Liver (tissue), 9 donors: ENCODE results near the gene BRD4. TPM values are rescaled to one million over a fixed set of nuclear protein-coding genes. Genes with fewer than 3 reads are reported as not detected.

ENCODE experiments used
- DNase-seq: peaks from one replicate; pipeline ENCODE4 v3.0.0-alpha.2; 2017; ENCODE audit warnings: low spot score
- H3K27ac ChIP-seq, 2 donors: one replicate each; pipeline ENCODE4 v1.7.0; 2013; ENCODE audit warnings: inconsistent platforms in 2 of 2, low read length in 2 of 2, control low read depth in 1 of 2, low read depth in 1 of 2, mild to moderate bottlenecking in 1 of 2
- H3K27me3 ChIP-seq, 4 donors: one replicate each; pipeline versions ENCODE4 v1.6.1 to v1.7.0; 2013; ENCODE audit warnings: low read length in 3 of 4, inconsistent platforms in 1 of 4, mild to moderate bottlenecking in 1 of 4, moderate library complexity in 1 of 4; ENCODE audit not compliant: control insufficient read depth in 4 of 4, insufficient read depth in 4 of 4
- H3K36me3 ChIP-seq, 4 donors: one replicate each; pipeline versions ENCODE4 v1.6.1 to v1.7.0; 2013; ENCODE audit warnings: low read length in 3 of 4, mild to moderate bottlenecking in 3 of 4, low read depth in 1 of 4, moderate library complexity in 1 of 4; ENCODE audit not compliant: control insufficient read depth in 4 of 4, insufficient read depth in 3 of 4
- H3K4me1 ChIP-seq, 4 donors: one replicate each; pipeline versions ENCODE4 v1.6.1 to v1.7.0; 2013; ENCODE audit warnings: low read length in 3 of 4, mild to moderate bottlenecking in 3 of 4, moderate library complexity in 1 of 4; ENCODE audit not compliant: control insufficient read depth in 4 of 4, insufficient read depth in 4 of 4
- H3K4me3 ChIP-seq, 3 donors: one replicate each; pipeline versions ENCODE4 v1.6.1 to v1.7.0; 2013; ENCODE audit warnings: low read length in 3 of 3, control low read depth in 1 of 3, low read depth in 1 of 3, mild to moderate bottlenecking in 1 of 3
- H3K9ac ChIP-seq, 2 donors: one replicate each; pipeline ENCODE4 v1.7.0; 2013; ENCODE audit warnings: low read length in 2 of 2, mild to moderate bottlenecking in 2 of 2, moderate library complexity in 2 of 2, control low read depth in 1 of 2, low read depth in 1 of 2
- H3K9me3 ChIP-seq, 4 donors: one replicate each; pipeline versions ENCODE4 v1.6.1 to v1.7.0; 2013; ENCODE audit warnings: low read length in 3 of 4; ENCODE audit not compliant: control insufficient read depth in 4 of 4
- FOXA1 ChIP-seq: IDR thresholded peaks from 2 replicates; pipeline ENCODE4 v1.6.1; 2016; ENCODE audit warnings: antibody characterized with exemption
- FOXA2 ChIP-seq: IDR thresholded peaks from 2 replicates; pipeline ENCODE4 v1.6.1; 2016; ENCODE audit warnings: antibody characterized with exemption
- GABPA ChIP-seq, 2 donors: IDR thresholded peaks in 1 of 2; conservative IDR thresholded peaks in 1 of 2; 2 replicates each; pipeline ENCODE4 v1.6.1; 2016; ENCODE audit warnings: antibody characterized with exemption in 2 of 2, mild to moderate bottlenecking in 1 of 2, moderate library complexity in 1 of 2
- HNF4A ChIP-seq, 2 donors: conservative IDR thresholded peaks; 2 replicates each; pipeline ENCODE4 v1.6.1; 2016; ENCODE audit warnings: antibody characterized with exemption in 2 of 2, mild to moderate bottlenecking in 2 of 2
- HNF4G ChIP-seq: IDR thresholded peaks from 2 replicates; pipeline ENCODE4 v1.6.1; 2016; ENCODE audit warnings: antibody characterized with exemption
- JUND ChIP-seq, 2 donors: IDR thresholded peaks; 2 replicates each; pipeline ENCODE4 v1.6.1; 2016; ENCODE audit warnings: antibody characterized with exemption in 2 of 2
- NR2F2 ChIP-seq: IDR thresholded peaks from 2 replicates; pipeline ENCODE4 v1.6.1; 2016; ENCODE audit warnings: antibody characterized with exemption
- SP1 ChIP-seq: IDR thresholded peaks from 2 replicates; pipeline ENCODE4 v1.6.1; 2018; ENCODE audit warnings: antibody characterized with exemption, mild to moderate bottlenecking
- TAF1 ChIP-seq: conservative IDR thresholded peaks from 2 replicates; pipeline ENCODE4 v1.6.1; 2016; ENCODE audit warnings: antibody characterized with exemption, mild to moderate bottlenecking
- WGBS: extraction: QIAGEN DNeasy Blood & Tissue Kit; methylation state at CpG from one replicate; pipeline ENCODE4 v1.1.7; 2013; 5-methylcytosine and 5-hydroxymethylcytosine counted together
- polyA plus RNA-seq, 2 donors: library from polyadenylated mRNA; stranded (reverse) in 1 of 2; unstranded in 1 of 2; fragments of 200-250 nt in 1 of 2; fragments of >200 nt in 1 of 2; fragmentation: Nextera tagmentation in 1 of 2; extraction: Ambion mirVana in 1 of 2; gene quantifications; one replicate each; pipeline versions ENCODE4 v1.2.1 to v1.2.3, GENCODE V29; 2013 to 2015
- total RNA-seq, 2 donors: library from RNA; depleted of rRNA; stranded (reverse); fragments of >200 nt; gene quantifications; one replicate each; pipeline ENCODE4 v1.2.3, GENCODE V29; 2014
- TF ChIP-seq, protein P1 (sequence below): fragments of 150-350 bp; IDR thresholded peaks from 2 replicates; pipeline ENCODE4 v1.5.1; 2017; ENCODE audit warnings: improper control_type of control experiment, low read depth, low read length; ENCODE audit not compliant: missing input control
- TF ChIP-seq, protein P2 (sequence below): IDR thresholded peaks from 2 replicates; pipeline ENCODE4 v1.6.1; 2016; ENCODE audit warnings: antibody characterized with exemption, mild to moderate bottlenecking
- TF ChIP-seq, protein P3 (sequence below): IDR thresholded peaks from 2 replicates; pipeline ENCODE4 v1.6.1; 2016; ENCODE audit warnings: antibody characterized with exemption
- TF ChIP-seq, protein P4 (sequence below): IDR thresholded peaks from 2 replicates; pipeline ENCODE4 v1.6.1; 2016; ENCODE audit warnings: antibody characterized with exemption
- donor health status: healthy.
- donor health status: healthy.
- donor health status: healthy.
- donor health status: healthy.
- donor health status: healthy.

BRD4 gene
- total and polyA plus RNA-seq, 4 donors: 13.6 to 25.8 (median 20.5) TPM

DNA sequence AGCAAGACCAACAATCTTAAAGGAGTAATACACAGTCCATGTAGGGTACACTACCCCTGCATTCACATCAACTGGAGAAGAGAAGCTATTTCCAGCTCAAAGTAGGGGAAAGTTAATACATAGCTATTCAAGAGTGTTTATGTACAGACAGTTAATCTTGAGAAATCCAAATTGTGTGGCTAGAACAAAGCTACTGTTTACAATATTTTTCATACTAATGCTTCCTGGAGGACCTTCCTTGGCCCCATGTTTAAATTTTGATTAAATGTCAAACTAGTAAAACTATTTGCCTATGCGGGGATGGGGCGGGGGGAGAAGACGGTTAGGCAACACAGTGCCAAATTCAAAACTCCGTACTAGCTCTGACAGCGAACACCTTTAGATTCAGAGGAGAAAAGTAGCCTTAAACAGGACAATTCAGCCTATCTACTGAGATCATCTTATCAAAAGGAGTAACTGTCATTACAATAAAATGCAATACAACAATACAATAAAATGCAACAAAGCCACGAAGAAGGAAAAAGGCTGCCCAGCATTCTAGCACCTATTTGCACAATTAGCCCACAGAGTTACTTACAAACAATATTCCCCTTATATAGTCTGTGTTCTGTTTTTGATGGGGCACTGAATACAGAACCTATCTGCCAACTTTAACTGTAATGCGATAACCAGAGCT, 29.1 kb downstream of the BRD4 start:
- no peak overlapping the region for H3K4me3 ChIP-seq
- peaks cover 27 to 71% (median 52%) of the 10 kb centered on the region in 4 donors for H3K4me1 ChIP-seq
- no peaks in the 10 kb centered on the region for H3K27me3 ChIP-seq
- no peak overlapping the region for H3K27ac ChIP-seq
- no peaks in the 10 kb centered on the region for H3K36me3 ChIP-seq
- TF ChIP-seq TAF1 (no peak), NR2F2 (no peak)
- DNase-seq: no peak
- 42% methylated on average over 7 of the region's 7 CpGs for WGBS
- H3K9ac ChIP-seq: no peak overlapping the region
- H3K9me3 ChIP-seq: no peaks in the 10 kb centered on the region

DNA sequence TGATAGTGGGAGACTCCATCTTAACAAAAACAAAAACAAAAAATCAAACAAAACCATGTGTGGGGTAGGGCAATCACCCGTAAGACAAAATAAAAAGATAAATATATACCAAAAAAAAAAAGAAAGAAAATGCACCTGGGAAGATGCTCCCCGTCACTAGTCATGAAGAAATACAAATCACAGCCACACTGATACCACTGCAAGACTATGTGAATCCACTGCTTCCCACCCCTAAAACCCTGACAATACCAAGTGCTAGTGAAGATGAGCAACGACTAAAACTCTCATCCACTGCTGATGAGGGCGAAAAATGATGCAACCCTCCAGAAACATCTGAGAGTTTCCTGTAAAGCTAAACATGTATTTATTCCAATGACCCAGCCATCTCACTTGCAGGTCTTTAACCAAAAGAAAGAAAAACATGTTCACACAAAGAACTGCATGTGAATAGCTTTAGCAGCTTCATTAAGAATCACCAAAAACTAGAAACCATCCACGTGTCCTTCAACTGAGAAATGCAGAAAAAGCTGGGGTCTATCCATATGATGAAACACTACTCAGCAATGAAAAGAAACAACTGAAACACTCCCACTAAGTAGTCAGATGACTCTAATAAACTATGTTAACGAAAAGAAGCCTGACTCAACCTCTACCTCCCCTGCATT, 31.7 kb downstream of the BRD4 start:
- Histone ChIP-seq H3K4me1 (peaks cover 20 to 74% (median 56%) of the 10 kb centered on the region in 4 donors), H3K27me3 (no peaks in the 10 kb centered on the region), H3K27ac (no peak overlapping the region), H3K4me3 (no peak overlapping the region), H3K9ac (no peak overlapping the region), H3K36me3 (no peaks in the 10 kb centered on the region), H3K9me3 (no peaks in the 10 kb centered on the region)
- TF ChIP-seq, protein P1, sequence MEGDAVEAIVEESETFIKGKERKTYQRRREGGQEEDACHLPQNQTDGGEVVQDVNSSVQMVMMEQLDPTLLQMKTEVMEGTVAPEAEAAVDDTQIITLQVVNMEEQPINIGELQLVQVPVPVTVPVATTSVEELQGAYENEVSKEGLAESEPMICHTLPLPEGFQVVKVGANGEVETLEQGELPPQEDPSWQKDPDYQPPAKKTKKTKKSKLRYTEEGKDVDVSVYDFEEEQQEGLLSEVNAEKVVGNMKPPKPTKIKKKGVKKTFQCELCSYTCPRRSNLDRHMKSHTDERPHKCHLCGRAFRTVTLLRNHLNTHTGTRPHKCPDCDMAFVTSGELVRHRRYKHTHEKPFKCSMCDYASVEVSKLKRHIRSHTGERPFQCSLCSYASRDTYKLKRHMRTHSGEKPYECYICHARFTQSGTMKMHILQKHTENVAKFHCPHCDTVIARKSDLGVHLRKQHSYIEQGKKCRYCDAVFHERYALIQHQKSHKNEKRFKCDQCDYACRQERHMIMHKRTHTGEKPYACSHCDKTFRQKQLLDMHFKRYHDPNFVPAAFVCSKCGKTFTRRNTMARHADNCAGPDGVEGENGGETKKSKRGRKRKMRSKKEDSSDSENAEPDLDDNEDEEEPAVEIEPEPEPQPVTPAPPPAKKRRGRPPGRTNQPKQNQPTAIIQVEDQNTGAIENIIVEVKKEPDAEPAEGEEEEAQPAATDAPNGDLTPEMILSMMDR: no peak
- WGBS: 66% methylated on average over 6 of the region's 6 CpGs
- no peak for DNase-seq

DNA sequence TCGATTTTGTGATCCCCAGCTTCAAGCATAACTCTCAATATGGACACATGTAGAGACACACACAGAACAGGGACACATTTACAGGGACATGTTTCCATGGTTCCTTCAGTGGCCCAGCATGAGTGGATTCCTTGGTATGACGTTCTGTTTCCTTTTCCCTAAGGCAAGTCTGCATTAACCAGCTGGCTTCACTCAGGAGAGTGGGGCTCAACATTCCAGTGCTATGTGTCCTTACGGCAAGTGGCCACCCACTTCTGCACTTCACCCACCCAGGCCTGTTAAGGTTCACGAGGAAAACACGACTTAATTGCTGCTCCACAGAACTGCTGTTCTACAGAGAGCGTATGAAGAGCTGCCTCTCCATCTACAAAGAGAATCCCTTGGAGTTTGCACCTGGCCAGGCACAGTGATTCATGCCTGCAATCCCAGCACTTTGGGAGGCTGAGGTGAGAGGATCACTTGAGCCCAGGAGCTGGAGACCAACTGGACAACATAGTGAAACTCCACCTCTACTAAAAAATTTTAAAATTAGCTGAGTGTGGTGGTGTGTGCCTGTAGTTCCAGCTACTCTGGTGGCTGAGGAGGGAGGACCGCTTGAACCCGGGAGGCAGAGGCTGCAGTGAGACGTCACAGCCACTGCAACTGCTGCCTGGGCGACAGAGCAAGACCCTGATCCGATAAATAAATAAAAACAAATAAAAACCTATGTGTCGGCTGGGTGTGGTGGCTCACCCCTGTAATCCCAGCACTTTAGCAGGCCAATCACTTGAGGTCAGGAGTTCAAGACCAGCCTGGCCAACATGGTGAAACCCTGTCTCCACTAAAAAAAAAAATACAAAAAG, 32.5 kb downstream of the BRD4 start:
- Histone ChIP-seq H3K36me3 (no peaks in the 10 kb centered on the region), H3K4me3 (no peak overlapping the region), H3K9ac (no peak overlapping the region), H3K27ac (no peak overlapping the region), H3K9me3 (no peaks in the 10 kb centered on the region), H3K27me3 (no peaks in the 10 kb centered on the region), H3K4me1 (peaks cover 20 to 75% (median 56%) of the 10 kb centered on the region in 4 donors)
- 90% methylated on average over 12 of the region's 12 CpGs for WGBS
- TF ChIP-seq HNF4G (no peak), SP1 (no peak), FOXA2 (no peak), TAF1 (no peak), HNF4A (conservative IDR thresholded peaks at IDR 0.05) (no peak), GABPA (IDR thresholded peaks at IDR 0.05 in 1 of 2, conservative IDR thresholded peaks at IDR 0.05 in 1 of 2) (no peak), JUND (IDR thresholded peaks at IDR 0.05) (no peak), FOXA1 (no peak)
- TF ChIP-seq, protein P2, sequence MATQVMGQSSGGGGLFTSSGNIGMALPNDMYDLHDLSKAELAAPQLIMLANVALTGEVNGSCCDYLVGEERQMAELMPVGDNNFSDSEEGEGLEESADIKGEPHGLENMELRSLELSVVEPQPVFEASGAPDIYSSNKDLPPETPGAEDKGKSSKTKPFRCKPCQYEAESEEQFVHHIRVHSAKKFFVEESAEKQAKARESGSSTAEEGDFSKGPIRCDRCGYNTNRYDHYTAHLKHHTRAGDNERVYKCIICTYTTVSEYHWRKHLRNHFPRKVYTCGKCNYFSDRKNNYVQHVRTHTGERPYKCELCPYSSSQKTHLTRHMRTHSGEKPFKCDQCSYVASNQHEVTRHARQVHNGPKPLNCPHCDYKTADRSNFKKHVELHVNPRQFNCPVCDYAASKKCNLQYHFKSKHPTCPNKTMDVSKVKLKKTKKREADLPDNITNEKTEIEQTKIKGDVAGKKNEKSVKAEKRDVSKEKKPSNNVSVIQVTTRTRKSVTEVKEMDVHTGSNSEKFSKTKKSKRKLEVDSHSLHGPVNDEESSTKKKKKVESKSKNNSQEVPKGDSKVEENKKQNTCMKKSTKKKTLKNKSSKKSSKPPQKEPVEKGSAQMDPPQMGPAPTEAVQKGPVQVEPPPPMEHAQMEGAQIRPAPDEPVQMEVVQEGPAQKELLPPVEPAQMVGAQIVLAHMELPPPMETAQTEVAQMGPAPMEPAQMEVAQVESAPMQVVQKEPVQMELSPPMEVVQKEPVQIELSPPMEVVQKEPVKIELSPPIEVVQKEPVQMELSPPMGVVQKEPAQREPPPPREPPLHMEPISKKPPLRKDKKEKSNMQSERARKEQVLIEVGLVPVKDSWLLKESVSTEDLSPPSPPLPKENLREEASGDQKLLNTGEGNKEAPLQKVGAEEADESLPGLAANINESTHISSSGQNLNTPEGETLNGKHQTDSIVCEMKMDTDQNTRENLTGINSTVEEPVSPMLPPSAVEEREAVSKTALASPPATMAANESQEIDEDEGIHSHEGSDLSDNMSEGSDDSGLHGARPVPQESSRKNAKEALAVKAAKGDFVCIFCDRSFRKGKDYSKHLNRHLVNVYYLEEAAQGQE: no peak
- TF ChIP-seq, protein P1: no peak
- TF ChIP-seq, protein P3, sequence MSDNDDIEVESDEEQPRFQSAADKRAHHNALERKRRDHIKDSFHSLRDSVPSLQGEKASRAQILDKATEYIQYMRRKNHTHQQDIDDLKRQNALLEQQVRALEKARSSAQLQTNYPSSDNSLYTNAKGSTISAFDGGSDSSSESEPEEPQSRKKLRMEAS: no peak
- TF ChIP-seq, protein P4, sequence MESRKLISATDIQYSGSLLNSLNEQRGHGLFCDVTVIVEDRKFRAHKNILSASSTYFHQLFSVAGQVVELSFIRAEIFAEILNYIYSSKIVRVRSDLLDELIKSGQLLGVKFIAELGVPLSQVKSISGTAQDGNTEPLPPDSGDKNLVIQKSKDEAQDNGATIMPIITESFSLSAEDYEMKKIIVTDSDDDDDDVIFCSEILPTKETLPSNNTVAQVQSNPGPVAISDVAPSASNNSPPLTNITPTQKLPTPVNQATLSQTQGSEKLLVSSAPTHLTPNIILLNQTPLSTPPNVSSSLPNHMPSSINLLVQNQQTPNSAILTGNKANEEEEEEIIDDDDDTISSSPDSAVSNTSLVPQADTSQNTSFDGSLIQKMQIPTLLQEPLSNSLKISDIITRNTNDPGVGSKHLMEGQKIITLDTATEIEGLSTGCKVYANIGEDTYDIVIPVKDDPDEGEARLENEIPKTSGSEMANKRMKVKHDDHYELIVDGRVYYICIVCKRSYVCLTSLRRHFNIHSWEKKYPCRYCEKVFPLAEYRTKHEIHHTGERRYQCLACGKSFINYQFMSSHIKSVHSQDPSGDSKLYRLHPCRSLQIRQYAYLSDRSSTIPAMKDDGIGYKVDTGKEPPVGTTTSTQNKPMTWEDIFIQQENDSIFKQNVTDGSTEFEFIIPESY: no peak
- no peak for DNase-seq
